Lower lobe of right lung (tissue), 2 donors: Measurements from ENCODE around the gene MPIG6B. TPM values are rescaled to one million over a fixed set of nuclear protein-coding genes. Genes with fewer than 3 reads are reported as not detected.
A peak's percentile ranks its signal among the peaks of the same experiment; 100 is the strongest.

Experiments used
- ATAC-seq, 2 donors: fragments of 200-7000 bp; cut with Tn5 transposase; one replicate each; pipeline ENCODE4 v1.9.1; 2020 to 2022; ENCODE audit warnings: mild to moderate bottlenecking in 2 of 2, moderate library complexity in 2 of 2
- DNase-seq: peaks from one replicate; pipeline ENCODE4 v3.0.0-alpha.2; 2020
- H3K27ac ChIP-seq: fragments of 200-600 bp; one replicate; pipeline ENCODE4 v1.8.0; 2022
- H3K27me3 ChIP-seq: fragments of 200-600 bp; one replicate; pipeline ENCODE4 v1.8.0; 2022; ENCODE audit warnings: low read depth
- H3K36me3 ChIP-seq: fragments of 200-600 bp; one replicate; pipeline ENCODE4 v1.8.0; 2022; ENCODE audit warnings: mild to moderate bottlenecking
- H3K4me1 ChIP-seq: fragments of 200-600 bp; one replicate; pipeline ENCODE4 v1.8.0; 2022
- H3K4me3 ChIP-seq: fragments of 200-600 bp; one replicate; pipeline ENCODE4 v1.8.0; 2022; ENCODE audit warnings: mild to moderate bottlenecking
- H3K9me3 ChIP-seq: fragments of 200-600 bp; one replicate; pipeline ENCODE4 v1.8.0; 2022
- CTCF ChIP-seq: fragments of 200-600 bp; IDR thresholded peaks from one replicate; pipeline ENCODE4 v1.8.0; 2022; ENCODE audit warnings: antibody characterized with exemption, mild to moderate bottlenecking
- intact Hi-C: fragments of 100-400 bp; cut with DNase I; formaldehyde crosslinking; loops from one replicate; pipeline ENCODE4 v1.11.0; 2022
- total RNA-seq: library from RNA; stranded (reverse); fragmentation: NEBNext Ultra II Directional; extraction: Animal tissue kit (Norgen Biotek cat#: 25700); gene quantifications from one replicate; pipeline ENCODE4 v1.2.1, GENCODE V29; 2021
- donor health status: DM: no; HTN: yes; CAD: no; lungs with severe emphysema.

The MPIG6B gene
- total RNA-seq, 1 donor from 2014 or later: 2.6 TPM

GRCh38 chr6:31701666-31702404, 21.3 kb upstream of the MPIG6B start:
- TF ChIP-seq CTCF: no peak
- no peaks in the 10 kb centered on the region for H3K27me3 ChIP-seq
- ATAC-seq (peak in 1 of 2 donors; percentile 5), DNase-seq (no peak)
- H3K4me3 ChIP-seq: peak overlapping the region; percentile 81
- H3K27ac ChIP-seq: peak overlapping the region; percentile 98
- peaks cover 39% of the 10 kb centered on the region for H3K36me3 ChIP-seq
- peaks cover 30% of the 10 kb centered on the region for H3K4me1 ChIP-seq
- H3K9me3 ChIP-seq: no peaks in the 10 kb centered on the region
- intact Hi-C loops: no loop called here

- Histone ChIP-seq H3K4me3 (peak overlapping the region; percentile 81), H3K36me3 (peaks cover 36% of the 10 kb centered on the region), H3K27me3 (no peaks in the 10 kb centered on the region), H3K27ac (peak overlapping the region; percentile 98), H3K4me1 (peaks cover 30% of the 10 kb centered on the region), H3K9me3 (no peaks in the 10 kb centered on the region)
- DNase-seq (no peak), ATAC-seq (peak in 1 of 2 donors; percentile 8)
- no peak for TF ChIP-seq CTCF
- intact Hi-C loops: no loop called here
Observed at GRCh38 chr6:31702405-31702818, 20.8 kb upstream of the MPIG6B start.

- H3K4me1 ChIP-seq: peaks cover 25% of the 10 kb centered on the region
- no peak for TF ChIP-seq CTCF
- H3K27me3 ChIP-seq: no peaks in the 10 kb centered on the region
- DNase-seq: peak; percentile 100
- H3K36me3 ChIP-seq: peaks cover 29% of the 10 kb centered on the region
- intact Hi-C loops: no loop called here
- peak within 1 kb of the TSS; percentile 98 for H3K27ac ChIP-seq
- peak; percentile 98 to 99 for ATAC-seq
- H3K9me3 ChIP-seq: no peaks in the 10 kb centered on the region
- peak within 1 kb of the TSS; percentile 81 for H3K4me3 ChIP-seq
Observed at GRCh38 chr6:31702819-31703716, 20.1 kb upstream of the MPIG6B start, which contains the start of gene ABHD16A. Gene ABHD16A, minus strand, starts transcription at chr6:31703324. Its CDS starts 43 bp downstream, at chr6:31703281.

- Histone ChIP-seq H3K4me1 (peaks cover 22% of the 10 kb centered on the region), H3K27me3 (no peaks in the 10 kb centered on the region), H3K9me3 (no peaks in the 10 kb centered on the region), H3K4me3 (no peak overlapping the region), H3K36me3 (peaks cover under 1% of the 10 kb centered on the region), H3K27ac (no peak overlapping the region)
- TF ChIP-seq CTCF: no peak
- intact Hi-C loops: no loop called here
- no peak for DNase-seq
- ATAC-seq: no peak
Observed at GRCh38 chr6:31705931-31706330, 17.2 kb upstream of the MPIG6B start.

- no peaks in the 10 kb centered on the region for H3K27me3 ChIP-seq
- no peaks in the 10 kb centered on the region for H3K36me3 ChIP-seq
- H3K4me1 ChIP-seq: peaks cover 20% of the 10 kb centered on the region
- intact Hi-C loops: no loop called here
- DNase-seq: no peak
- ATAC-seq: no peak
- H3K4me3 ChIP-seq: no peak within 1 kb of the TSS
- no peak for TF ChIP-seq CTCF
- no peak within 1 kb of the TSS for H3K27ac ChIP-seq
- H3K9me3 ChIP-seq: no peaks in the 10 kb centered on the region
Observed at GRCh38 chr6:31706599-31706998, 16.6 kb upstream of the MPIG6B start, which contains the start of gene LY6G6F. Gene LY6G6F, plus strand, starts transcription at chr6:31706866. Its CDS starts 41 bp downstream, at chr6:31706907.
